ENCODE data around the gene MRPL36. TPM values are rescaled to one million over a fixed set of nuclear protein-coding genes. Genes with fewer than 3 reads are reported as not detected.

MRPL36 gene
- total RNA-seq, 5 donors from 2014 or later (not counting 1 experiment from before 2014, with no cell fraction given) = 10.6 to 32.5 (median 29.8) TPM

- ATAC-seq (replicated peaks in 1 of 4) (no peak), DNase-seq (no peak)
- Mint-ChIP-seq H3K27ac (peak overlapping the region; percentile 98 to 99), H3K4me1 (peaks cover 56 to 78% (median 74%) of the 10 kb centered on the region in 3 donors), H3K9me3 (no peaks in the 10 kb centered on the region), H3K36me3 (peaks cover 24% of the 10 kb centered on the region), H3K27me3 (no peaks in the 10 kb centered on the region), H3K4me3 (peak overlapping the region in 1 of 3 donors; percentile 40)
- no peaks in the 10 kb centered on the region for H3K27me3 ChIP-seq (replicated peaks in 1 of 2; ENCODE audit: control insufficient read depth in 2 of 2, extremely low read depth in 1 of 2, insufficient read depth in 2 of 2, low read length in 1 of 2)
- CTCF ChIA-PET = no interaction called here
- H3K4me1 ChIP-seq (ENCODE audit: control insufficient read depth in 1 of 2, extremely low read depth in 1 of 2, insufficient read depth in 2 of 2, low read length in 2 of 2) = peaks cover 9 to 61% of the 10 kb centered on the region in 2 experiments
- no peaks in the 10 kb centered on the region for H3K9me3 ChIP-seq
- 97% methylated on average over 17 of the region's 17 CpGs for WGBS (ENCODE audit: insufficient coverage)
- H3K27ac ChIP-seq (ENCODE audit: low read length) = no peak overlapping the region
- H3K4me3 ChIP-seq (ENCODE audit: control insufficient read depth in 1 of 2, extremely low read depth in 1 of 2, low read length in 1 of 2) = no peak overlapping the region
- POLR2A ChIA-PET = no interaction called here
- H3K36me3 ChIP-seq (ENCODE audit: control insufficient read depth in 2 of 2, extremely low read depth in 1 of 2, insufficient read depth in 1 of 2, low read length in 1 of 2) = peaks cover 0 to 17% of the 10 kb centered on the region in 2 donors
Measured at GRCh38 chr5:1794901-1795290, 4.7 kb downstream of the MRPL36 start.

- ATAC-seq (replicated peaks in 1 of 4) = no peak
- ChIA-PET POLR2A (interaction anchor here in 1 of 2 donors (1.2 kb wide), 1 partner anchor 8 kb away, joined by 3 read pairs; no protein-coding TSS in a partner anchor), CTCF (no interaction called here)
- Histone ChIP-seq H3K4me1 (ENCODE audit: control insufficient read depth in 1 of 2, extremely low read depth in 1 of 2, insufficient read depth in 2 of 2, low read length in 2 of 2) (peaks cover 9 to 61% of the 10 kb centered on the region in 2 experiments), H3K27ac (ENCODE audit: low read length) (peak overlapping the region; percentile 88), H3K27me3 (replicated peaks in 1 of 2; ENCODE audit: control insufficient read depth in 2 of 2, extremely low read depth in 1 of 2, insufficient read depth in 2 of 2, low read length in 1 of 2) (no peaks in the 10 kb centered on the region), H3K9me3 (no peaks in the 10 kb centered on the region), H3K36me3 (ENCODE audit: control insufficient read depth in 2 of 2, extremely low read depth in 1 of 2, insufficient read depth in 1 of 2, low read length in 1 of 2) (peaks cover 0 to 17% of the 10 kb centered on the region in 2 donors), H3K4me3 (ENCODE audit: control insufficient read depth in 1 of 2, extremely low read depth in 1 of 2, low read length in 1 of 2) (no peak overlapping the region)
- Mint-ChIP-seq H3K9me3 (no peaks in the 10 kb centered on the region), H3K36me3 (peaks cover 24% of the 10 kb centered on the region), H3K27ac (peak overlapping the region; percentile 98 to 99), H3K4me3 (peak overlapping the region; percentile 24 to 74 (median 74)), H3K27me3 (no peaks in the 10 kb centered on the region), H3K4me1 (peaks cover 58 to 82% (median 78%) of the 10 kb centered on the region in 3 donors)
- WGBS (ENCODE audit: insufficient coverage) = 84% methylated on average over 26 of the region's 33 CpGs
- no peak for DNase-seq
Measured at GRCh38 chr5:1793966-1794900, 5.4 kb downstream of the MRPL36 start.

GRCh38 chr5:1793301-1793740 is 6.3 kb downstream of the MRPL36 start:
- Mint-ChIP-seq H3K36me3 (peaks cover 21% of the 10 kb centered on the region), H3K9me3 (no peaks in the 10 kb centered on the region), H3K4me3 (peak overlapping the region; percentile 74 to 75 (median 74)), H3K27ac (peak overlapping the region; percentile 98 to 99), H3K27me3 (no peaks in the 10 kb centered on the region), H3K4me1 (peaks cover 52 to 78% (median 73%) of the 10 kb centered on the region in 3 donors)
- Histone ChIP-seq H3K27me3 (replicated peaks in 1 of 2; ENCODE audit: control insufficient read depth in 2 of 2, extremely low read depth in 1 of 2, insufficient read depth in 2 of 2, low read length in 1 of 2) (no peaks in the 10 kb centered on the region), H3K27ac (ENCODE audit: low read length) (peak overlapping the region; percentile 88), H3K4me3 (ENCODE audit: control insufficient read depth in 1 of 2, extremely low read depth in 1 of 2, low read length in 1 of 2) (peak overlapping the region; percentile 11 to 34), H3K9me3 (no peaks in the 10 kb centered on the region), H3K36me3 (ENCODE audit: control insufficient read depth in 2 of 2, extremely low read depth in 1 of 2, insufficient read depth in 1 of 2, low read length in 1 of 2) (peaks cover 0 to 16% of the 10 kb centered on the region in 2 donors), H3K4me1 (ENCODE audit: control insufficient read depth in 1 of 2, extremely low read depth in 1 of 2, insufficient read depth in 2 of 2, low read length in 2 of 2) (peaks cover 6 to 53% of the 10 kb centered on the region in 2 experiments)
- DNase-seq (peak in 1 of 35 experiments; percentile 13), ATAC-seq (replicated peaks in 1 of 4) (peak in 1 of 4 experiments; percentile 4)
- CTCF ChIA-PET = no interaction called here
- POLR2A ChIA-PET = interaction anchor here in 1 of 2 donors (1.2 kb wide), 1 partner anchor 9 kb away, joined by 3 read pairs; no protein-coding TSS in a partner anchor
- WGBS (ENCODE audit: insufficient coverage) = 36% methylated on average over 5 of the region's 10 CpGs

- POLR2A ChIA-PET = interaction anchor here in 1 of 2 donors (1.2 kb wide), 1 partner anchor 10 kb away, joined by 3 read pairs; no protein-coding TSS in a partner anchor
- no peaks in the 10 kb centered on the region for H3K9me3 ChIP-seq
- CTCF ChIA-PET = no interaction called here
- Mint-ChIP-seq H3K9me3 (no peaks in the 10 kb centered on the region), H3K27me3 (no peaks in the 10 kb centered on the region), H3K36me3 (peaks cover 18% of the 10 kb centered on the region), H3K27ac (peak overlapping the region; percentile 98 to 99), H3K4me1 (peaks cover 54 to 76% (median 70%) of the 10 kb centered on the region in 3 donors), H3K4me3 (peak overlapping the region; percentile 74 to 75 (median 74))
- WGBS (ENCODE audit: insufficient coverage) = 10% methylated on average over 4 of the region's 8 CpGs
- DNase-seq = peak; percentile 47 to 85 (median 69)
- H3K27me3 ChIP-seq (replicated peaks in 1 of 2; ENCODE audit: control insufficient read depth in 2 of 2, extremely low read depth in 1 of 2, insufficient read depth in 2 of 2, low read length in 1 of 2) = no peaks in the 10 kb centered on the region
- peaks cover 0 to 11% of the 10 kb centered on the region in 2 donors for H3K36me3 ChIP-seq (ENCODE audit: control insufficient read depth in 2 of 2, extremely low read depth in 1 of 2, insufficient read depth in 1 of 2, low read length in 1 of 2)
- H3K4me1 ChIP-seq (ENCODE audit: control insufficient read depth in 1 of 2, extremely low read depth in 1 of 2, insufficient read depth in 2 of 2, low read length in 2 of 2) = peaks cover 4 to 50% of the 10 kb centered on the region in 2 experiments
- H3K27ac ChIP-seq (ENCODE audit: low read length) = peak overlapping the region; percentile 88
- H3K4me3 ChIP-seq (ENCODE audit: control insufficient read depth in 1 of 2, extremely low read depth in 1 of 2, low read length in 1 of 2) = peak overlapping the region; percentile 11 to 34
- ATAC-seq (replicated peaks in 1 of 4) = peak; percentile 95 to 97 (median 96)
Measured at GRCh38 chr5:1792842-1793266, 6.8 kb downstream of the MRPL36 start.

GRCh38 chr5:1791176-1791575 is 8.5 kb downstream of the MRPL36 start:
- ChIA-PET POLR2A (no interaction called here), CTCF (interaction anchor here in 1 of 2 donors (0.7 kb wide), 1 partner anchor 53 kb away, joined by 3 read pairs; no protein-coding TSS in a partner anchor)

GRCh38 chr5:1789834-1790471 is 9.7 kb downstream of the MRPL36 start:
- no peaks in the 10 kb centered on the region for H3K36me3 Mint-ChIP-seq
- H3K4me3 Mint-ChIP-seq = peak overlapping the region in 1 of 3 donors; percentile 37
- DNase-seq (no peak), ATAC-seq (replicated peaks in 1 of 4) (no peak)
- no peaks in the 10 kb centered on the region for H3K27me3 Mint-ChIP-seq
- peak overlapping the region; percentile 82 to 86 for H3K27ac Mint-ChIP-seq
- Histone ChIP-seq H3K4me1 (ENCODE audit: control insufficient read depth in 1 of 2, extremely low read depth in 1 of 2, insufficient read depth in 2 of 2, low read length in 2 of 2) (peaks cover 2 to 55% of the 10 kb centered on the region in 2 experiments), H3K4me3 (ENCODE audit: control insufficient read depth in 1 of 2, extremely low read depth in 1 of 2, low read length in 1 of 2) (no peak overlapping the region), H3K27me3 (replicated peaks in 1 of 2; ENCODE audit: control insufficient read depth in 2 of 2, extremely low read depth in 1 of 2, insufficient read depth in 2 of 2, low read length in 1 of 2) (peaks cover 0 to 10% of the 10 kb centered on the region in 2 experiments), H3K36me3 (ENCODE audit: control insufficient read depth in 2 of 2, extremely low read depth in 1 of 2, insufficient read depth in 1 of 2, low read length in 1 of 2) (no peaks in the 10 kb centered on the region), H3K9me3 (no peaks in the 10 kb centered on the region), H3K27ac (ENCODE audit: low read length) (peak overlapping the region; percentile 25)
- WGBS (ENCODE audit: insufficient coverage) = 79% methylated on average over 5 of the region's 10 CpGs
- ChIA-PET POLR2A (no interaction called here), CTCF (no interaction called here)
- H3K9me3 Mint-ChIP-seq = no peaks in the 10 kb centered on the region
- H3K4me1 Mint-ChIP-seq = peaks cover 49 to 57% (median 57%) of the 10 kb centered on the region in 3 donors

More at GRCh38 chr5:1791176-1791575, 8.5 kb downstream of the MRPL36 start:
- no peaks in the 10 kb centered on the region for H3K27me3 ChIP-seq (replicated peaks in 1 of 2; ENCODE audit: control insufficient read depth in 2 of 2, extremely low read depth in 1 of 2, insufficient read depth in 2 of 2, low read length in 1 of 2)
- no peak for ATAC-seq (replicated peaks in 1 of 4)
- peak overlapping the region; percentile 88 for H3K27ac ChIP-seq (ENCODE audit: low read length)
- 100% methylated on average over 3 of the region's 3 CpGs for WGBS (ENCODE audit: insufficient coverage)
- no peak for DNase-seq
- H3K27ac Mint-ChIP-seq = peak overlapping the region; percentile 98 to 99
- peaks cover 48 to 63% (median 57%) of the 10 kb centered on the region in 3 donors for H3K4me1 Mint-ChIP-seq
- H3K36me3 ChIP-seq (ENCODE audit: control insufficient read depth in 2 of 2, extremely low read depth in 1 of 2, insufficient read depth in 1 of 2, low read length in 1 of 2) = peaks cover 0 to under 1% of the 10 kb centered on the region in 2 donors
- no peaks in the 10 kb centered on the region for H3K9me3 Mint-ChIP-seq
- H3K9me3 ChIP-seq = no peaks in the 10 kb centered on the region
- H3K4me1 ChIP-seq (ENCODE audit: control insufficient read depth in 1 of 2, extremely low read depth in 1 of 2, insufficient read depth in 2 of 2, low read length in 2 of 2) = peaks cover 2 to 46% of the 10 kb centered on the region in 2 experiments
- H3K36me3 Mint-ChIP-seq = peaks cover 5% of the 10 kb centered on the region
- H3K27me3 Mint-ChIP-seq = no peaks in the 10 kb centered on the region
- peak overlapping the region in 1 of 3 donors; percentile 16 for H3K4me3 Mint-ChIP-seq
- no peak overlapping the region for H3K4me3 ChIP-seq (ENCODE audit: control insufficient read depth in 1 of 2, extremely low read depth in 1 of 2, low read length in 1 of 2)
